PFSK-1 (cell line): Measurements from ENCODE around the gene CNTNAP2.

Experiments used
- FOXP2 ChIP-seq: optimal IDR thresholded peaks from 2 replicates; pipeline ENCODE3; 2011; ENCODE audit warnings: borderline replicate concordance, control low read depth, inconsistent platforms; ENCODE audit not compliant: insufficient read depth; ENCODE audit errors: extremely low read length, extremely low read depth
- POLR2AphosphoS5 ChIP-seq: IDR thresholded peaks from 2 replicates; pipeline ENCODE4 v1.6.1; 2012; ENCODE audit warnings: low read depth, mild to moderate bottlenecking, control low read depth, low read length, moderate library complexity
- REST ChIP-seq, 2 experiments: IDR thresholded peaks; 2 replicates each; pipeline versions ENCODE4 v1.6.1 to v1.8.0; 2011 to 2012; ENCODE audit warnings: low read depth in 2 of 2, low read length in 2 of 2, control low read depth in 1 of 2, inconsistent platforms in 1 of 2, mild to moderate bottlenecking in 1 of 2, moderate library complexity in 1 of 2; ENCODE audit not compliant: insufficient read depth in 1 of 2
- SIN3A ChIP-seq: IDR thresholded peaks from 2 replicates; pipeline ENCODE4 v1.6.1; 2012; ENCODE audit warnings: mild to moderate bottlenecking, low read length, moderate library complexity, borderline replicate concordance; ENCODE audit not compliant: insufficient read depth
- TAF1 ChIP-seq: IDR thresholded peaks from 2 replicates; pipeline ENCODE4 v1.6.1; 2012; ENCODE audit warnings: low read length, control low read depth, borderline replicate concordance; ENCODE audit not compliant: insufficient read depth

CNTNAP2 gene

GRCh38 chr7:148185041-148185440 is 2068.4 kb downstream of the CNTNAP2 start:
- TF ChIP-seq FOXP2 (no peak), TAF1 (no peak), POLR2AphosphoS5 (no peak), REST (IDR thresholded peaks at IDR 0.05; ENCODE audit: insufficient read depth in 1 of 2, low read depth in 2 of 2, low read length in 2 of 2) (no peak), SIN3A (no peak)

GRCh38 chr7:148187471-148187870 is 2070.9 kb downstream of the CNTNAP2 start:
- TF ChIP-seq TAF1 (no peak), POLR2AphosphoS5 (no peak), FOXP2 (no peak), SIN3A (no peak)

- TF ChIP-seq TAF1: no peak
- TF ChIP-seq POLR2AphosphoS5: no peak
- TF ChIP-seq SIN3A: no peak
- no peak for TF ChIP-seq FOXP2
- no peak for TF ChIP-seq REST (IDR thresholded peaks at IDR 0.05; ENCODE audit: insufficient read depth in 1 of 2, low read depth in 2 of 2, low read length in 2 of 2)
These were observed 2074.9 kb downstream of the CNTNAP2 start for GRCh38 chr7:148191391-148192065.

- no peak for TF ChIP-seq FOXP2
- no peak for TF ChIP-seq POLR2AphosphoS5
- TF ChIP-seq REST (IDR thresholded peaks at IDR 0.05; ENCODE audit: insufficient read depth in 1 of 2, low read depth in 2 of 2, low read length in 2 of 2): no peak
- no peak for TF ChIP-seq SIN3A
- TF ChIP-seq TAF1: no peak
These were observed 2075.9 kb downstream of the CNTNAP2 start for GRCh38 chr7:148192491-148192890.

- TF ChIP-seq REST (IDR thresholded peaks at IDR 0.05; ENCODE audit: insufficient read depth in 1 of 2, low read depth in 2 of 2, low read length in 2 of 2): no peak
- TF ChIP-seq POLR2AphosphoS5: no peak
- no peak for TF ChIP-seq SIN3A
- no peak for TF ChIP-seq TAF1
- TF ChIP-seq FOXP2: no peak
These were observed 2085.4 kb downstream of the CNTNAP2 start for GRCh38 chr7:148201992-148202391.
